OCI-LY7 (cell line): ENCODE results near the gene LAMP5.

Source experiments
- CTCF ChIP-seq: fragments of 200-600 bp; sonication (generic); conservative IDR thresholded peaks from 2 replicates; pipeline ENCODE4 v1.5.1; 2014; ENCODE audit warnings: mild to moderate bottlenecking, antibody characterized with exemption, low read length, moderate library complexity, mixed read lengths
- EZH2phosphoT487 ChIP-seq: fragments of 200-600 bp; sonication (generic); IDR thresholded peaks from 2 replicates; pipeline ENCODE4 v1.6.1; 2018; ENCODE audit warnings: low read depth, borderline replicate concordance, mild to moderate bottlenecking, mixed run types, antibody characterized with exemption, low read length, moderate library complexity, mixed read lengths

GRCh38 chr20:9578594-9578993 is 64.2 kb downstream of the LAMP5 start:
- TF ChIP-seq CTCF (no peak), EZH2phosphoT487 (no peak)
